UCSD-AML1 (cell line): ENCODE measurements around the gene SHANK1.

Experiments
- DNase-seq: peaks from one replicate; lab custom pipeline; 2025; ENCODE audit not compliant: unreplicated experiment; lab: John Stamatoyannopoulos, UW

The SHANK1 gene

DNA sequence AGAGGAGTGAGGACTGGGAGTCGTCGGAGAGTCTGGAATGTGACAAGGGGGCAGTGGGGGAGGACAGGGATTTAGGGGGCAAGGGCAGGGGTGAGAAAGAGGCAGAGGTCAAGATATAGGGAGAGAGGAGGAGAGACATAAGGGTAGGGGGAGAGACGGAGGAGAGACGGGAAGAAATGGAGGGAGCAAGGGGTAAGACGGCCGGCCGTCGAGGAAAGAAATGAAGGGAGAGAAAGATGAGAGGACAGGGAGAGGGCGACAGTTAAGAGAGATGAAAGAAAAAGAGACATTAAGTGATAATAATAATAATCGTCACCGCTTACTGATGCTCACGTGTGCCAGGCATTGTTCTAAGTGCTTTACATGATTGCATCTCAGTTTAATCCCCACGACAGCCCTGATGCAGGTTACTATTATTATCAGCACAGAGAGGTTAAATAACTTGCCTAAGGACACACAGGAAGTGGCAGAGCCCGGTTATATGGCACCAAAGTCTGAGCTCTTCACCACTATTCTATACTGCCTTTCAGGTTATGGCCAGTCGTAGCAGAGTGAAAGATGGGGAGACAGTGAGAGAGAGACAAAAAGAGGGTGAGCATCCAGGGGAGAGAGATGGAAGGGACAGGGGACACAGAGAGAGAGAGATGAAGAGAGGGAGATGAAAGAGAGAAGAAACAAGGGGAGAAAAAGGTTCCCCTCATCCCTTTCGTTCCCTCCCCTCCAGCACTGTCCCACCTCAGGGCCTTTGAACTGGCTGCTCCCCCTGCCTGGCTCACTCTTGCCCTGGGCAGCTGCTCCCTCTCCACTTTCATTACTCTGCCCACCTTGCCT lies 56.7 kb downstream of the SHANK1 start:
- DNase-seq, result no peak

DNA sequence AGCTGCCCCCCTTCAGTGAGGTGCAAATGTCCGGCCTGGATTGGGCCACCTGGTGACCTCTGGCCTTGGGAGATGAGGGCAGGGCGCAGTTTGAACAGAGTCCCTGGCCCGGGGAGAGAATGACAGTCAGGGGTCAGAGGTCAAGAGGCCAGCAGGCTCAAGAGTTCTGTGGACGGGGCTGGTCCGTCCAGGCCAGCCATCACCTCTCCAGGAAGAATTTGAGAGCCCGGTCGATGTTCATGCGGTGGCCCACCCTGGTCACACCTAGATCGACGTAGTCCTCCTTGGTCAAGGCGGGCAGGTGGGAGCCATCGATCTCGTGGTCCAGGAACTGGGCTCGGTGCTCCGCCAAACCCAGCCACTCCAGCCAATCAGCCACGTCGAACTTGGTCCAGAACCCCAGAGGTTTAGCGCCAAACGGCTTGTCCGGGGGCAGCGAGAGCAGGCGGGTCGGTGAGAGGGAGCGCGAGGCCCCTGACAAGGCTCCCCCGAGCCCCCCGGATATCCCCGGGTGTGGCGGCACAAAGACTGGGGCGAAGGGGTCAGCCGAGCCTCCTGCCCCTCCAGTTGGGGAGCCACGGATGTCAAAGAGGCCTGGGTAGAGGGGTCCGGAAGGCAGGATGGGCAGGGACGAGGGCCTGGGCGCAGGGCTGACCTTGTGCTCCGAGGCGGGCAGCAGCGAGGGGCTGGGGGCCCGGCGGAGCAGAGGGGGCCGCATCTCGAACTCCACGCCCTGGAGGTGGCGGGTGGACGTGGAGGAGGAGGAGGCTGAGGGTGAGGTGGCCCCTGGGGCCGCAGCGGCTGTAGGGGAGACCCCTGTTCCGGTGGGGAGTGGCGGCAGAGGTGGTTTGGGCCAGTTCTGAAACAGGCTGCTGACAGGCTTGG lies 57.6 kb downstream of the SHANK1 start:
- no peak for DNase-seq

DNA sequence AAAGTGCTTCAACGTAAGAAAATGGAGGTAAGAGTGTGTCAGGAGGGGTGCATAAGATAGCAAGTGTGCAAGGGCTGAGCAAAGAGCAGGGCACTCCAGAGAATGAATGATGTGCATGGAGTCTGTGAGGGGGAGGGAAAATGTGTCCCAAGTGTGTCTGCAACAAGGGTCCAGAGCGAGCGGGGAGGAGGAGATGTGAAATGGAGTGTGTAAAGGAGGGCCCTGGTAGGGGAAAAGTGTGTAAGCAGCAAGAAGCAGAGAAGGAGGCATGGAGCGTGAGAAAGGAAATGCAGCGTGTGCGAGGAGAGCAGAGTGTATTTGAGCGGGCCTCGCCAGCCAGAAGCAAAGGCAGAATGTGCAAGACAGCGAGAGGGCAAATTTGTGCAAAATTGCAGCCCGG lies 58.6 kb downstream of the SHANK1 start:
- no peak for DNase-seq

DNA sequence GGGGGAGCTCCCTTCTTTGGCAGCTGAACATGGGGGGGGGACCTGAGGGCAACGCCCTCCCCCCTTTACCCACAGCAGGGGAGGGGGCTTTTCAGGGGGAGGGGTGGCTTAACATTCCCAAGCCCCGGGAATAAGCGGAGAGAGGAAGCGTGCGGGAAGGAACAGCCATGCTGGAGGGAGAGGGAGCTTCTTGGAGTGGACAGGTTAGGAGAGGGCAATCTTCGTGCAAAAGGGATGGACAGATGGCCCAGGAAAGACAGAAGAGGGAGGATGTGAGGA lies 59.6 kb downstream of the SHANK1 start:
- DNase-seq, result no peak

DNA sequence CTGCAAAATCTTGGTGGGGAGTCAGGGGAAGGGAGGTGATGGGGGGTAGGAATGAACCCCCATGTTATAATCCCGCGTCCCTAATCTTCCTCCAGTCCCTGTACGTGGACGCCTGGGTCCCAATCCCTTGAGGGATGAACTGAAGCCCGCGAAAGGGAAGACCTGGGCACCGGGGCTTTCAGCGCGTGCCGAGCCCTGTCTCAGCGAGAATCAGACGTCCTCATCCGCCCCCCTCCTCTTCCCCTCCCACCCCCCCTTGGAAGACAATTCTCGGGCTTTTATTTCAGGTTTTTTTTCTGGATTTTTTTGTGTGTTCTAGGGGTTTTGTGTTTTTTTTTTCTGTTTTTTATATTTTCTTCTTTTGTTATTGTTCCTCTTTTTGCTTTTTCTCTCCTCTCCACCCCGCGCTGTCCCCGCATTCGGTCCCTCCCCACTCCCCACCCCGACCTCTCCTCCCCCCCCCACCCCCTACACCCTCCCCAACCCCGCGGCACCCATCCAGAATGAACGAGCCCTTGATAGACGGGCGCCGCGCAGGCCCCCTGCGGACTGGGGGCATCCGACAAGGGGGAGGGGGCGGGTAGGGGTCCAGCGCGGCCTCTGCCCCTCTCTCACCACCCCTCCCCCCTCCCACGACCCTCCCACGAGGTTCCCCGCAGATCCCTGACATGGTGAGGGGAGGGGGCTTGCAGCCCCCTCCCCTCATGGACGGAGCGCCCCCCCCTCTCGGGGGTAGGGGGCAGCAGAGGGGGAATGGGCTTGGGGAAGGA lies 60.1 kb downstream of the SHANK1 start:
- no peak for DNase-seq

DNA sequence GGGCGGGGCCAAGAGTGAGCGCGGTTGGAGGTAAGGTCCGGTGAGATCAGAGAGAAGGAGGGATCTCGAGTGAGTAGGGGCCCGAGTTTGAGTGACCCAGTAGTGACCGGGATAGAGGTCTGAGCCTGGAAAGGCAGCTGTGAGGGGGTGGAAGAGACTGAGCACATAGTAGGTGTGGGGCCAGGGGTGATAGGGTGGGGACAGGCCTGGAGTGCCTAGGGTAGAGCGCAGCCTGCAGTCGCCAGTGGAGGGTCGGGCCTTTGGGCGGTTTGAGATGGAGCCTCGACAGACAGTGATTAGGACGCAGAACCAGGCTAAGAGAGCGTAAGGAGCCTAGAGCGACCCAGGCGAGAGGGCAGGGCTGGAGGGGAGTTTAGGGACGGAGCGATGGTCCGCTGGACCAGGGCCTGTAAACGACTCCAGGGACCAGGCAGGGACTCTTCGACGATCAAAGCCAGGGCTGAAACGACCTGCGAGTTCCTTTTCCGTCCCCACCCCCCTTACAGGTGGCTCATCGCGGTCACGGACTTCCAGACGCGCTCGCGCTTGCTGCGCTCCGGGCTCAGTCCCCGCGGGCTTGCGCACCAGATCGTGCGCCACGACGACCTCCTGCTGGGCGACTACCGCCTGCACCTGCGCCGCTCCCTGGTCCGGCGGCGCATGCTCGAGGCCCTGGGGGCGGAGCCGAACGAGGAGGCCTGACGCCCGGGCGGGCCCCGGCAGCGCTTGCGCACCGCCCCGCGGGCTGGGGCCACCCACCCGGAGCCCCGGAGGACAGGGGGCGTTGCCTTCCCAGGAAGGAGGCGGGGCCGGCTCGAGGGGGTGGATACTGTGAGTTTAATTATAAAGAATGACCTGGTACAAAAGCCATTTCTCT lies 60.9 kb downstream of the SHANK1 start:
- DNase-seq, result no peak

DNA sequence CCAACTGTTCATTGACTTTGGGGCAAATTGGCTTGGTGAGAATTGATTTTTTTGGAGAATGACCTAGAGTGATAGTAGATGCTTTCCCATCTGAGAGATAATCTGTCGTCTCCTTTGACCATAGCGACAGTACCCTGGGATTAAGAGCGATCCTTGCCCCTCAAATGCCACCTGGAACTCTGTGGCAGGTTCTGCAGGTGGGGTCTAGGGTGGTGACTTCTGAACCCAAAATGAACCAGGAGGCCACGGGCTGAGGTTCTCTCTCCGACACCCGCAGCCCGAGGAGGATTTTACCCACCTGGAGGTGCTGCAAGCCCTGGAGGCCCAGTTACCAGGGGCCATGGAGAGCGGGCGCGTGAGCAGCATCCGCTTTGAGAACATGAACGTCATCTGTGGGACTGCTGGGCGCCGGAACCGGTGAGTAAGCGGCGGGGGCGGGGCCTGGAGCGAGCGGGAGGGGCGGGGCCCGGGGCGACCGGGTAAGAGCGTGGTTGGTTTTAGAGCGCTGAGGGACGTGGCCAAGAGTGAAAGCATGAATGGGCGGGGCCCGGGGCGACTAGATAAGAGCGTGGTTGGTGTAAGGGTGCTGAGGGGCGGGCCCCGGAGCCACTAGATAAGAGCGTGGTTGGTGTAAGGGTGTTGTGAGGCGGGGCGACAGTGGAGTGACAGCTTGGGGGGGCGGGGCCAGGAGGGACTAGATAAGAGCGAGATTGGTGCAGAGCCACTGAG lies 61.7 kb downstream of the SHANK1 start:
- DNase-seq, result peak; percentile 87

DNA sequence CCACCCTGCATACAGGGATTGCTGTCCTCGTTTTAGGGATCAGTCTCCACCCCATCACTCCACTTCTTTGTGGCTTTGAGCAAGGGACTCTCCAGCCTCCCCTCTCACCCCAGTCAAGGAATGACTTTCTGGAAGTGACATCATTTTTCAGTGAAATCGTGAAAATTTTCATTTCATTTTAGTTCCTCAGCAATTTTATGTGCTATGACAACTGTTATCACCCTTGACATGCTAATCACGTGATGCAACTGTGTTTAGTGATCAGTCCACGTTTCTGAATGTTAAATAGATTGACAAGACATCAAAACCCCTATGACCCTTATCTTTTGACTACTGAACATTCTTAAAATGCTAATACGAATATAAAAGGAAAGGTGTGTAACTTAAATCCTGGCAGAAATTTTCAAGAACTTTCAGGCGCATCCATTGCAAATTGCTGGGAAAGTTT lies 62.4 kb downstream of the SHANK1 start:
- no peak for DNase-seq

DNA sequence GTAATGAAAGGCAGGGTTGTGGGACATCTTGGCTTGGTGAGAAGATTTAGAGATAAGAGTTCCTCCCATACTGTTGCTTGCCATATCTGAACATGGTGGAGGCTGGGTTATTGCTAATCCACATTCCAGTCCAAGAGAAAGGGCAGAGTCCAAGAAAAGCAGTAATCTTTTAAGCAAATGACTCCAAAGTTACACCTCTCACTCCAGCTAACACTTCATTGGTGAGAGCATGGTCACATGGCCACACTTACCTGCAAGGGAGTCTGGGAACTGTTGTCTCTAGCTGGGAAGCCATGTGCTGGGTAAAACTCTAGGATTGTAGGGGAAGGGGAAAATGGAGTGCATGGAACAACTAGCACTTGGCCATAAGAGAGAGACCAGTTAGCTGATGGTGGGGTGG lies 64.7 kb downstream of the SHANK1 start:
- no peak for DNase-seq

DNA sequence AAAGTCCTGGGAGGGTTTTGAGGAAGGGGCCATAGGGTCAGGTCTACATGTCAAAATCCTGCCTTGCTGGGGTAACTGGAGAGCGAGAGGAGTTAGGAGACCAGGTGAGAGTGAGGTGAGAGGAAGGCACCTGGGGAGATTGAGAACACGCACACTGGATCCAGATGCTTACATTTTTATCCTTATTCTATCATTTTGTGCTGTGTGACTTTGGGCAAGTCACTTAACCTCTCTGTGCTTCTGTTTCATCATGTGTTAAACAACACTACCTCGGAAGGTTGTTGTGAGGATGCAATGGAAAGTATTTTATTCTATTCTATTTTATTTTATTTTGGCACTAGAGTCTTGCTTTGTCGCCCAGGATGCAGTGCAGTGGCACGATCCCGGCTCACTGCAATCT lies 66.9 kb downstream of the SHANK1 start:
- no peak for DNase-seq

DNA sequence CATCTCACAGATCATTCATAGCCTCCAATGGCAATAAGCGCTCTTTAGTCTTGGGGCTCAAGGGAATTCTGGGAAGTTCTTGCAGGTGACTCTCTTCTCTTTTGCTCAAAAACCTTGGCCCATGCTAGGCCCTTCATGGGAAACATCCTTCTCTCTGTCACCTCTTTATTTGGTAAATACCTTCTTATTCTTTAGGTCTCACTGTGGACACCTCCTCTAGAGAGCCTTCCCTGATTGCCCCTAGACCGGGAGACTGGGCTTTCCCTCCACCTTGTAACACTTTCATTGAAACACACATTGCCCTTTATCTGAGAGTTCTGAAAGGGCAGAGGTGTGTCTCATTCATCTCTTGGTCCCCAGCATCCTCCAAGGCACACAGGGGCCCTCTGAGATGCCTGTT lies 68.4 kb downstream of the SHANK1 start:
- no peak for DNase-seq

DNA sequence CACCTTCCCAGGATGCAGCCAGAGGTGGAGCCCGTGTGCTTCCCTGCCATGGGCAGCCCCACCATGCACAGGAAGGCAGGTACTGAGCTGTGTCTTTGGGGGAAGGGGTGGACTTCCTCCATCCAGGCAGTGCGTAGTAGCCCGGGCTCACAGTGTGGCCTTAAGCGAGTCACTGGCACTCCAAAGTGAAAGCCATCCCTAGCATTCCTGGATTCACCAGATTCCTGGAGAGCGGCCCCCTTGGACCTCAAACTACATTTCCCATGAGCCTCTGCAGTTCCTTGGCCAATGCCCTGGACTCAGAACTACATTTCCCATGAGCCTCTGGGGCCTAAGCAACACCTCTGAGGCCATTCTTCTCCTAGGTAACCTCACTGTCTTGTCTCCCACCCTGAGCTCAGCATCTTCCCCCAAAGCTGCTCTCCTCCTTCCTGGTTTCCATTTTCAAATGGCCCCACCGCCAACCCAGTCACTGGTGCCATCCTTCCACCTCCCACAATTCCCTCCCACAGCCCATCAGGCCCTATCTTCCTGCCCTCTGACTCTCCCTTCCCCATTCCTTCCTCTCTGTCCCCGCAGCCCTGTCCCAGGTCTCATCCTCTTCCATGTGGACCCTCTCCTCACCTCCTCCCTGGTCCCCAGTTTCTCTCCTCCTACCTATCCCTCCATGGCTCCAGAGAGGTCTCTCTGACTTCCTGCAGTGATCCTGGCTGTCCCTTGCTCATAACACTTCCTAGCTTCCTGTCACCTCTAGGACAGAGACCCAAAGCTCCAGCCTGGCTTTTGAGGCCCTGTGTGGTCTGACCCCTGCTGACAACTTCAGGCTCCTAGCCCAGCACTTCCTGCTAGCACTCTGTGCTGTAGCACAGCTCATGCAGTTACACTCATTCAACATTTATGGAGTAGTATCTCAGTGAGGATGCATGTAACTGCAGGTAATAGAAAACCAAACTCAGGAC lies 69.9 kb downstream of the SHANK1 start, which contains the start of gene C19orf81:
C19orf81 (plus strand) TSS at position 13 of the 959 bp plus-strand sequence; CDS start at position 13, 0 bp downstream.
- DNase-seq, result peak; percentile 36

DNA sequence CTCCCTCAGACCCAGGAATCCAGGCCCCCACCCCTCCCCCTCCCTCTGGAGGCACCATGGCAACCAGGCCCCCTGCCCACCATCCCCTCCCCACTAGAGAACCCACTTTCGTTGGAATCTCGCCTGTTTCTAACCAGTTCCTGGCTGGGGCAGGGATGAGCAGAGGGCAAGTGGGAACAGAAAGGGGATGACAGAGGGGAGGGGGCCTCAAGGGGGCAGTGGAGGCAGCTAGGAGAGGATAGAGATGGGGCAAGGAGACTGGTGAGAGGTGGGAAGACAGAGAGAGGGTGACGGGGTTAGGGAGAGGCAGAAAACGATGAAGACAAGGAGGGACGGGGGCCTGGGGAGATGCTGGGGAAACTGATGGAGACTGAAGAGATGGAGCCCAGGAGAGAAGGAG lies 70.9 kb downstream of the SHANK1 start:
- no peak for DNase-seq

DNA sequence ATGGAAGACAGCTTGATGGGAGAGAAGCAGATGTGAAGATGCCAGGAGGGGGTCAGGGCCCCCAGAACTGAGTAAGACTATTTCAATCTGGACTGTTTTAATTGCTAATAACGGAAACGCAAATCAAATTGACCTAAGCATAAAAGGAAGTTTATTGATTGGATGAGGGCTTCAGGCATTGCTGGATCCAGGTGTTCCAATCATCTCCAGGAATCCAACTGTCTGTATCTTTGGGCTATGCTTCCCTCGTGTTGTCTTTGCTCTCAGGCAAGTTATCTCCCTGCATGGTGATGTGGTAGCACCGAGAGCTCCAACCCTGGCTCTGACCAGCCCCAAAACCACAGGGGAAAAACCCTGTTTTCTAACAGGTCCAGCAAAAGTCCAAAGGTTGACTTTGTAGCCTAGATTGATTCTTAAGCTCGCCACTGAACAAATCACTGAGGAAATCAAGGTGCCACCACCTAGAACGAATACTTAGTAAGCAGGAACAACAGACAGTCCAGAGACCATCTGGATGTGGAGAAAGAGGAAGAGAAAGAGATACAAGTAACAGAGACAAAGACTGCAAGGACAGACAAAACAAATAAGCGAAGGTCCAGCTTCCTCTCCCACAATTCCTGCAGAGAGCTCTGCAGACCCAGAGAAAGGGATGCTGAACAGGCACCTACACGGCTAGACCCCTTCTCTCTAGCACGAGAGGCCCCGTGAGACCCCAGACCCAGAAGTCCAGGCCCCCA lies 71.6 kb downstream of the SHANK1 start:
- no peak for DNase-seq

DNA sequence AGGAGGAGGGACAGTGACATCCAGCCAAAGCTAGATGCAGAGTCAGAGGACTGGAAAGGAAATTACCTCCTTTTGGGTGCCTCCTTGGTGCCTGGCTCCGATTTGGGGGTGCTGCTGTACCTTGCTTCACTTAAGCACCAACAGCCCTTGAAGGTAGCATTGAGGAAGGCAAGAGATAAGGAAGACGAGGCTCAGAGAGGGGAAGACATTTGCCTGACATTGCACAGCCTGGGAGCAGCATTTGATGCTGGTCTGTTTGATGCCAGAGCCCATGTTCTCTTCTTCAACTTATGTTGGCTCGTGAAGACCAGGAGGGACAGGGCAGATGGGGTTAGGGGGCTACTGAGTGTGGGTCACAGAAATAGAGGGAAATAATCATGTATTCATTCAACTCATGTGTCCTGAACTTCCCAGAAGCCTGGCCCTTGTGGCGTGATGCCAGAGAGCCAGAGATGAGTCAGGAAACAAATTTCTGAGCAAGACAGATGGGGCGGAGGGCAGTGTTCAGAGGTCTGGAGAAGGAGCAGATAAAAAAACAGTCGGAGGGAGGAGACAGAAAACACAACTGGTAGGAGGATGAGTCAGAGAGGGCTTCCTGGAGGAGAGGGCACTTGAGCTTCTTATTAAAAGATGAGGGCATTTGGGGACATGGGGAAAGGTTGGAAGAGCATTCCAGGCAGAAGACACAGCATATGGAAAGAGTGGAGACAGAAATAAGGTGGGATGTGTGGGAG lies 73.4 kb downstream of the SHANK1 start:
- DNase-seq, result no peak

DNA sequence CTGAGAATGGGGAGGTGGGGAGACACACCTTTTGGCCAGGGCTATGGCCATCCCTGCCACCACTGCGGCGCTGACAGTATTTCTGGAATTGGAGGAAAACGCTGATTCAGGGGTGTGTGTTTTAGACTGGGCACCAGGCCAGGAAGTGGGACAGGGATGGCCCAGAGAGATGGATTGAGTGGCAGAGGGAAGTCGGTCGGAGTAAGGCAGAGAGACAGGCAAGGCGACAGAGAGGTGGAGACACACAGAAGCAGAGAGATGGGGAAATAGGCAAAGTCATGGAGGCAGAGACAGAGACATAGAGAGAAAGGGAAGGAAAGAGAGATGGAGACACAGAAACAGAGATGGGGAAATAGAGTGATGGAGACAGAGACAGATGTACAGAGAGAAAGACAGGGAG lies 74.5 kb downstream of the SHANK1 start:
- DNase-seq, result no peak

DNA sequence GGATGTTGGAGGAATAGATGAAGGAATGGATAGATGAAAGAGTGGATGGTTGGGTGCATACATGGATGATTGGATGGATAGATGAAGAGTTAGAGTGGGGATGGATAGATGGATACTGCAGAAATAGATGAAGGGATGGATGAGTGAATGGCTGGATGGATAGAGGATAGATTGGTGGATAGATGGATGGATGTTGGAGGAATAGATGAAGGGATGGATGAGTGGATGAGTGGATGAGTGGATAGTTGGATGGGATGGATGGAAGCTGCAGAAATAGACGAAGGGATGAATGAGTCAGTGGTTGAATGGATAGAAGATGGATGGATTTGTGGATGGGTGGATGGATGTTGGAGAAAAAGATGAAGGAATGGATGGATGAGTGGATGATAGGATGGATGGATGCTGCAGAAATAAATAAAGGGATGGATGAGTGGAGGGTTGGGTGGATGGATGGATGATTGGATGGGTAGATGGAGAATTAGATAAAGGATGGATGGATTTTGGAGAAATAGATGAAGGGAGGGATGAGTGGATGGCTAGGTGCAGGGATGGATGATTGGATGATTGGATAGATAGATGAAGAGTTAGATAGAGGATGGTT lies 75.2 kb downstream of the SHANK1 start:
- no peak for DNase-seq
